Esophagus squamous epithelium (tissue), 5 donors: ENCODE data around the gene NDC80. TPM values are rescaled to one million over a fixed set of nuclear protein-coding genes. Genes with fewer than 3 reads are reported as not detected.

Experiments used
- DNase-seq: peaks from one replicate; lab custom pipeline; 2025; lab: John Stamatoyannopoulos, UW
- H3K27ac ChIP-seq, 4 donors: fragments of 200-600 bp; sonication (generic); one replicate each; pipeline ENCODE4 v1.5.1; 2016 to 2019; ENCODE audit warnings: mild to moderate bottlenecking in 1 of 4
- H3K27me3 ChIP-seq, 4 donors: fragments of 200-600 bp; sonication (generic); 1 replicate in 3 of 4; 2 replicates in 1 of 4; pipeline versions ENCODE4 v1.5.1 to v1.6.0; 2017 to 2021; ENCODE audit warnings: antibody characterized with exemption in 1 of 4
- H3K36me3 ChIP-seq, 3 donors: fragments of 200-600 bp; sonication (generic); one replicate each; pipeline ENCODE4 v1.5.1; 2016 to 2019
- H3K4me1 ChIP-seq, 3 donors: fragments of 200-600 bp; sonication (generic); one replicate each; pipeline ENCODE4 v1.5.1; 2017 to 2019
- H3K4me3 ChIP-seq, 4 donors: fragments of 200-600 bp; sonication (generic); 1 replicate in 3 of 4; 2 replicates in 1 of 4; pipeline ENCODE4 v1.5.1; 2016 to 2019; ENCODE audit warnings: mild to moderate bottlenecking in 2 of 4, moderate library complexity in 1 of 4
- H3K9me3 ChIP-seq, 3 donors: fragments of 200-600 bp; sonication (generic); one replicate each; pipeline ENCODE4 v1.5.1; 2016 to 2019
- POLR2A ChIP-seq, 4 donors: fragments of 450-650 bp; IDR thresholded peaks; one replicate each; pipeline ENCODE4 v1.6.1; 2017; ENCODE audit warnings: antibody characterized with exemption in 4 of 4, mild to moderate bottlenecking in 4 of 4, moderate library complexity in 3 of 4
- WGBS, 2 donors: methylation state at CpG; one replicate each; pipeline ENCODE4 v1.1.5; 2018; 5-methylcytosine and 5-hydroxymethylcytosine counted together
- intact Hi-C: fragments of 100-400 bp; cut with DNase I; formaldehyde crosslinking; loops from one replicate; pipeline ENCODE4 v1.15.0; 2022
- total RNA-seq, 4 donors: library from RNA; depleted of rRNA; stranded (reverse); fragments of >200 nt; gene quantifications; one replicate each; pipeline ENCODE4 v1.1.0, GENCODE V29; 2016
- TF ChIP-seq, protein P1 (sequence below), 6 experiments: fragments of 450-650 bp in 4 of 6; fragments of 200-600 bp in 2 of 6; sonication (generic) in 2 of 6; IDR thresholded peaks; one replicate each; pipeline ENCODE4 v1.5.1; 2016 to 2019; ENCODE audit warnings: antibody characterized with exemption in 6 of 6, mild to moderate bottlenecking in 4 of 6, moderate library complexity in 4 of 6
- donor health status: DM: yes; HTN: yes; CAD: no.

Gene NDC80
- total RNA-seq, 4 donors from 2014 or later = 2.9 to 13.8 (median 8.0) TPM

DNA sequence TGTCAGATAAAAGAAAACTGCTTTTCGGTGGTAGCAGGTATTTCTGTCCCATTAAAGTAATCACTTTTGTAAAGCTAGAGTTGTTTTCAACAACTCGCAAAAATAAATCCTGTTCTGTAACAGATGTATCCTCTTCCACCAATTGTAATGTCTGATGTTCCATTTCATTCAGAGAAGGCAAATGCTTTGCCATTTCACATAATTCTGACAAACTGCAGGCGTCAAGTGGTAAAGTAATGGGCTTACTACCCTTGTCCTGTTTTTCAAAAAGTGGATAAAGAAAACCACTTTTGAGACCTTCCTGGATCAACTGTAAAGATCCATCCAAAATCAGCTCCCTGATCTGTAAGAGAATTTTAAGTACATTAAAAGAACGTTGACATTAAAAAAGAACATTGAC is 16.7 kb upstream of the NDC80 start:
- TF ChIP-seq, protein P1, sequence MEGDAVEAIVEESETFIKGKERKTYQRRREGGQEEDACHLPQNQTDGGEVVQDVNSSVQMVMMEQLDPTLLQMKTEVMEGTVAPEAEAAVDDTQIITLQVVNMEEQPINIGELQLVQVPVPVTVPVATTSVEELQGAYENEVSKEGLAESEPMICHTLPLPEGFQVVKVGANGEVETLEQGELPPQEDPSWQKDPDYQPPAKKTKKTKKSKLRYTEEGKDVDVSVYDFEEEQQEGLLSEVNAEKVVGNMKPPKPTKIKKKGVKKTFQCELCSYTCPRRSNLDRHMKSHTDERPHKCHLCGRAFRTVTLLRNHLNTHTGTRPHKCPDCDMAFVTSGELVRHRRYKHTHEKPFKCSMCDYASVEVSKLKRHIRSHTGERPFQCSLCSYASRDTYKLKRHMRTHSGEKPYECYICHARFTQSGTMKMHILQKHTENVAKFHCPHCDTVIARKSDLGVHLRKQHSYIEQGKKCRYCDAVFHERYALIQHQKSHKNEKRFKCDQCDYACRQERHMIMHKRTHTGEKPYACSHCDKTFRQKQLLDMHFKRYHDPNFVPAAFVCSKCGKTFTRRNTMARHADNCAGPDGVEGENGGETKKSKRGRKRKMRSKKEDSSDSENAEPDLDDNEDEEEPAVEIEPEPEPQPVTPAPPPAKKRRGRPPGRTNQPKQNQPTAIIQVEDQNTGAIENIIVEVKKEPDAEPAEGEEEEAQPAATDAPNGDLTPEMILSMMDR (IDR thresholded peaks at IDR 0.05) = no peak
- no peak for TF ChIP-seq POLR2A (IDR thresholded peaks at IDR 0.05)
- intact Hi-C loops = no loop called here
- no peak for DNase-seq
- Histone ChIP-seq H3K4me1 (no peaks in the 10 kb centered on the region), H3K9me3 (no peaks in the 10 kb centered on the region), H3K27ac (no peak overlapping the region), H3K27me3 (no peaks in the 10 kb centered on the region), H3K4me3 (no peak overlapping the region), H3K36me3 (peaks cover 0 to 24% (median 0%) of the 10 kb centered on the region in 3 donors)
- 78 to 82% methylated on average over 4 of the region's 4 CpGs for WGBS, 2 donors

DNA sequence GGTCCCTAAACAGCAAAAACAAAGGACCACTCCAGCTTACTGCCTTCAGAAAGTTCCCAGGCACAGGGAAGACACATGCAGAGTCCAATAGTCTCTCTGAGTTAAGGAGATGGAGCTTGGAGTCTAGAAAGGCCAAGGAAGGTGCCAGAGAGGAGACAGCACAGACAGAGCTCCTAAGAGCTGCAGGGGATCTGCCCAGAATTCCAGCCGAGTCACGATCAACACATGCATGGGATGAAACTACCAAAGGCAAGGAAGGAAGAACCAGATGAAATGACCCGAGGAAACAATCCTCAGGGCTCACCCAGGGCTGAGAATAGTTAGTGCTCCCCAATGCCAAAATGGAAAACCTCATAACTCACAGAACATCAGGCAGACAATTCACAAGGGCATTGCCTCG is 15.5 kb upstream of the NDC80 start:
- H3K4me3 ChIP-seq = no peak overlapping the region
- no peaks in the 10 kb centered on the region for H3K4me1 ChIP-seq
- no peaks in the 10 kb centered on the region for H3K9me3 ChIP-seq
- DNase-seq = no peak
- H3K36me3 ChIP-seq = peaks cover 0 to 24% (median 0%) of the 10 kb centered on the region in 3 donors
- WGBS, 2 donors = 80 to 81% methylated on average over 3 to 4 of the region's 4 CpGs
- TF ChIP-seq POLR2A (IDR thresholded peaks at IDR 0.05) = no peak
- TF ChIP-seq, protein P1 (IDR thresholded peaks at IDR 0.05) = no peak
- intact Hi-C loops = no loop called here
- no peak overlapping the region for H3K27ac ChIP-seq
- H3K27me3 ChIP-seq = no peaks in the 10 kb centered on the region

DNA sequence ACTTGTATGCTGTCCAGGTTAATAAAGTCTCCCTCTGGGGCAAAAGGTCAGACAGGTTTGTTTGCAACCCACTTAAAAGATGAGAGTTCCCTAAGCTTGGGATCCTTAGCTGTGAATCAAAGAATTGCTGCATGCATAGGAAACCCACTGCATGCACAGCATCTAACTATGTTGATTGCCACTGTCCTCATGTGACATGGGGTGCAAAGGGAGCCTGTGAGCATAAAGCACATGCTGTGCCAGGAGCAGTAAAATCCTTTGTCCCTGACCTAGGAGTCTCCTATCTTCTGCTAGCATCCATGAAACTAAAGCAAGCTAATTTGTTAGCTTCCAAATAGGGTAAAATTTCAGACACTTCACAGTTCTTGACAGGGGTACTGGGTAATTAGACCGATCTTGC is 13.8 kb upstream of the NDC80 start:
- intact Hi-C loops = no loop called here
- Histone ChIP-seq H3K27ac (no peak overlapping the region), H3K4me3 (no peak overlapping the region), H3K36me3 (peaks cover 0 to 28% (median 0%) of the 10 kb centered on the region in 3 donors), H3K27me3 (no peaks in the 10 kb centered on the region), H3K9me3 (no peaks in the 10 kb centered on the region), H3K4me1 (no peaks in the 10 kb centered on the region)
- TF ChIP-seq POLR2A (IDR thresholded peaks at IDR 0.05) = no peak
- TF ChIP-seq, protein P1 (IDR thresholded peaks at IDR 0.05) = no peak
- no peak for DNase-seq
- 50 to 100% methylated on average over 1 of the region's 1 CpG for WGBS, 2 donors

DNA sequence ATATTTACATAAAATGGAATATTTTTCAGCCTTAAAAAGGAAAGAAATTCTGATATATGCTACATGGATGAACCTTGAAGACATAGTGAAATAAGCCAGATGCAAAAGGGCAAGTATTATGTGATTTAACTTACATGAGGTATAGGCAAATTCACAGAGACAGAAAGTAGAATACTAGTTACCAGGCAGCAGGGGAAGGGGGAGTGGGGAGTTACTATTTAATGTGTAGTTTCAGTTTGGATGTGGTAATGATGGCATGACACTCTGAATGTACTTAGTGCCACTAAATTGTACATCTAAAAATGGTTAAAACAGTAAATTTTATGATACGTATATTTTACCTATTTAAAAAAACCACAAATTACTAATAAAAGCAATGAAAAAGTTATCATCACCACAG is 12.1 kb upstream of the NDC80 start:
- DNase-seq = no peak
- H3K27me3 ChIP-seq = no peaks in the 10 kb centered on the region
- no peaks in the 10 kb centered on the region for H3K4me1 ChIP-seq
- 87 to 92% methylated on average over 1 of the region's 1 CpG for WGBS, 2 donors
- no peak overlapping the region for H3K27ac ChIP-seq
- H3K36me3 ChIP-seq = peaks cover 0 to 36% (median 0%) of the 10 kb centered on the region in 3 donors
- no peaks in the 10 kb centered on the region for H3K9me3 ChIP-seq
- no peak overlapping the region for H3K4me3 ChIP-seq
- intact Hi-C loops = no loop called here
- TF ChIP-seq POLR2A (IDR thresholded peaks at IDR 0.05) = no peak
- TF ChIP-seq, protein P1 (IDR thresholded peaks at IDR 0.05) = no peak

DNA sequence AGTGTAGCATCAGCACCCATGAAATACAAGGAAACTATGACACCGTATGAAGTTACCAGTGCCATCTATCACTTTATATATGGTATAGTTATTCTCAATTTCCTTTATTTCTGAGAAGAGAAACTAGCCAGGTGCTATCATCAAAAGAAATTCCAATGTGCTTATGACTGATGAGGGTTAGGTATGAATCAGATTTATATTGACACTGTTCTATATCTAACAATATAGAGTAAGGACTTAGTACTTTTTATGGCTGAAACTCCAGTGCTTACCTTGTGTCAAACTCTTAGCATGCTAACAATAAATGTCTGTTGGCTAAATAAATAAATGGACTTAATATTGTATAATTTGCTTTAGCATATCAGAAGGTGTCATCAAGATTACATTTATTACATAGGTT is 7.0 kb upstream of the NDC80 start:
- no peaks in the 10 kb centered on the region for H3K9me3 ChIP-seq
- DNase-seq = no peak
- TF ChIP-seq, protein P1 (IDR thresholded peaks at IDR 0.05) = no peak
- no peak for TF ChIP-seq POLR2A (IDR thresholded peaks at IDR 0.05)
- intact Hi-C loops = no loop called here
- H3K27ac ChIP-seq = no peak overlapping the region
- H3K4me1 ChIP-seq = peaks cover 0 to 4% (median 0%) of the 10 kb centered on the region in 3 donors
- H3K27me3 ChIP-seq = no peaks in the 10 kb centered on the region
- WGBS, 2 donors = 95 to 100% methylated on average over 1 of the region's 1 CpG
- H3K4me3 ChIP-seq = no peak overlapping the region
- peaks cover 0 to 52% (median 0%) of the 10 kb centered on the region in 3 donors for H3K36me3 ChIP-seq
